Osteoblast (primary cell): ENCODE data around the gene INSIG2. TPM values are rescaled to one million over a fixed set of nuclear protein-coding genes. Genes with fewer than 3 reads are reported as not detected.

Experiments used
- DNase-seq: peaks from one replicate; pipeline ENCODE4 v3.0.0; 2011; ENCODE audit warnings: low spot score, mixed read lengths; ENCODE audit not compliant: insufficient read length; ENCODE audit errors: missing footprints
- H2AFZ ChIP-seq: 2 replicates; pipeline ENCODE4 v1.6.0; 2011; ENCODE audit warnings: mild to moderate bottlenecking, low read length
- H3K27ac ChIP-seq: 2 replicates; pipeline ENCODE4 v1.5.1; 2011; ENCODE audit warnings: mild to moderate bottlenecking, low read depth, low read length, moderate library complexity
- H3K27me3 ChIP-seq: 2 replicates; pipeline ENCODE4 v1.6.0; 2012; ENCODE audit warnings: mild to moderate bottlenecking, control low read depth, inconsistent platforms, low read length, moderate library complexity; ENCODE audit not compliant: insufficient read depth
- H3K36me3 ChIP-seq: 2 replicates; pipeline ENCODE4 v1.5.1; 2011; ENCODE audit warnings: mild to moderate bottlenecking, low read length, control low read depth, moderate library complexity; ENCODE audit not compliant: insufficient read depth
- H3K4me1 ChIP-seq: 2 replicates; pipeline ENCODE4 v1.5.1; 2011; ENCODE audit warnings: mild to moderate bottlenecking, low read length, control low read depth, moderate library complexity; ENCODE audit not compliant: insufficient read depth
- H3K4me2 ChIP-seq: 2 replicates; pipeline ENCODE4 v1.6.0; 2011; ENCODE audit warnings: mild to moderate bottlenecking, low read length; ENCODE audit not compliant: insufficient read depth
- H3K4me3 ChIP-seq: fragments of 200-600 bp; sonication (generic); 3 replicates; pipeline ENCODE4 v1.5.1; 2012; ENCODE audit warnings: mild to moderate bottlenecking, low read length, inconsistent platforms; ENCODE audit not compliant: insufficient read depth
- H3K79me2 ChIP-seq: 2 replicates; pipeline ENCODE4 v1.6.0; 2012; ENCODE audit warnings: mild to moderate bottlenecking, low read length, control low read depth, inconsistent platforms; ENCODE audit not compliant: insufficient read depth
- H3K9me3 ChIP-seq: 2 replicates; pipeline ENCODE4 v1.5.1; 2011; ENCODE audit warnings: low read depth, low read length, control low read depth
- H4K20me1 ChIP-seq: 2 replicates; pipeline ENCODE4 v1.6.0; 2012; ENCODE audit warnings: mild to moderate bottlenecking, low read length, control low read depth; ENCODE audit not compliant: insufficient read depth
- CTCF ChIP-seq: IDR thresholded peaks from 2 replicates; pipeline ENCODE4 v1.5.1; 2011; ENCODE audit warnings: mild to moderate bottlenecking, low read depth, low read length, moderate library complexity; ENCODE audit errors: extremely low read depth
- total RNA-seq: library from RNA; depleted of rRNA; stranded (reverse); fragments of >200 nt; gene quantifications from 2 replicates; pipeline ENCODE4 v1.2.3, GENCODE V29; 2012

INSIG2 gene
- total RNA-seq, 1 donor = 20.6 TPM

- no peaks in the 10 kb centered on the region for H4K20me1 ChIP-seq
- no peaks in the 10 kb centered on the region for H3K9me3 ChIP-seq
- no peaks in the 10 kb centered on the region for H3K36me3 ChIP-seq
- H3K4me1 ChIP-seq = peaks cover 5% of the 10 kb centered on the region
- H3K4me2 ChIP-seq = no peak overlapping the region
- TF ChIP-seq CTCF = no peak
- no peak for DNase-seq
- H2AFZ ChIP-seq = no peak overlapping the region
- no peak overlapping the region for H3K27ac ChIP-seq
- H3K79me2 ChIP-seq = no peaks in the 10 kb centered on the region
- H3K4me3 ChIP-seq = no peak overlapping the region
- no peaks in the 10 kb centered on the region for H3K27me3 ChIP-seq
Observed at GRCh38 chr2:118110991-118111390, 22.7 kb downstream of the INSIG2 start.

GRCh38 chr2:118112771-118113334 is 24.6 kb downstream of the INSIG2 start:
- Histone ChIP-seq H3K4me1 (peaks cover 5% of the 10 kb centered on the region), H3K36me3 (no peaks in the 10 kb centered on the region), H3K4me2 (peak overlapping the region; percentile 29), H3K4me3 (no peak overlapping the region), H3K79me2 (no peaks in the 10 kb centered on the region), H2AFZ (no peak overlapping the region), H3K27ac (peak overlapping the region; percentile 74), H3K27me3 (no peaks in the 10 kb centered on the region), H3K9me3 (no peaks in the 10 kb centered on the region), H4K20me1 (no peaks in the 10 kb centered on the region)
- no peak for DNase-seq
- TF ChIP-seq CTCF = no peak

GRCh38 chr2:118114863-118115262 is 26.6 kb downstream of the INSIG2 start:
- no peaks in the 10 kb centered on the region for H3K79me2 ChIP-seq
- no peak overlapping the region for H3K4me3 ChIP-seq
- no peak for TF ChIP-seq CTCF

DNA sequence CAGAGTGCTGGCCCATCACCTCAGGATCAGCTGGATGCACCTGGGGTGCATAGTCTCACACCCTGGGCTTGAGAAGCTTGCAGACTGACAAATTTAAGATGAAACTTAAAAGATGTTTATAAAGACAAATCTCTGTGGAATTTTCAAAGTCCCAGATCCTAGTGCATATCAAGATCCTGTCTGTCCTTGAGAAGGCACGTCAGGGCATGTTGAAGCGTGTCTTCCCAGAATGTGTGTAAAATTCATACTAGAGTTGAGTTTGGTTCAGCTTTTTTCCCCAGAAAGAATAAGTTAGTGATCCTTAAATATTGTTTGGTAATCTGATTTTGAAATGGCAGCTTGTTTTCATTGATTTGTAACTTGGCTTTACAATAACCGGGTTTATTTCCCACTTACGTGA is 27.5 kb downstream of the INSIG2 start:
- no peak overlapping the region for H3K4me2 ChIP-seq
- H3K27ac ChIP-seq = no peak overlapping the region
- H3K4me3 ChIP-seq = no peak overlapping the region
- TF ChIP-seq CTCF = no peak
- H2AFZ ChIP-seq = no peak overlapping the region
- H3K36me3 ChIP-seq = no peaks in the 10 kb centered on the region
- no peaks in the 10 kb centered on the region for H4K20me1 ChIP-seq
- DNase-seq = no peak
- no peaks in the 10 kb centered on the region for H3K9me3 ChIP-seq
- H3K79me2 ChIP-seq = no peaks in the 10 kb centered on the region
- peaks cover 18% of the 10 kb centered on the region for H3K4me1 ChIP-seq
- no peaks in the 10 kb centered on the region for H3K27me3 ChIP-seq

More at GRCh38 chr2:118114863-118115262, 26.6 kb downstream of the INSIG2 start:
- no peaks in the 10 kb centered on the region for H3K36me3 ChIP-seq
- H3K4me1 ChIP-seq = peaks cover 11% of the 10 kb centered on the region
- H4K20me1 ChIP-seq = no peaks in the 10 kb centered on the region
- no peak for DNase-seq
- H3K27ac ChIP-seq = no peak overlapping the region
- no peaks in the 10 kb centered on the region for H3K27me3 ChIP-seq
- no peak overlapping the region for H2AFZ ChIP-seq
- H3K4me2 ChIP-seq = no peak overlapping the region
- no peaks in the 10 kb centered on the region for H3K9me3 ChIP-seq
